Keratinocyte (primary cell): ENCODE data around the gene OPN1SW. TPM values are rescaled to one million over a fixed set of nuclear protein-coding genes. Genes with fewer than 3 reads are reported as not detected.

Source experiments
- DNase-seq: peaks from one replicate; pipeline ENCODE4 v3.0.0-alpha.2; 2011; ENCODE audit warnings: low read depth, missing footprints, low spot score
- FAIRE-seq: peaks from 2 replicates; lab custom pipeline; 2011; peaks lifted over from hg19 to GRCh38; lab: Jason Lieb, UNC
- H2AFZ ChIP-seq: 2 replicates; pipeline ENCODE4 v1.6.0; 2012; ENCODE audit warnings: low read length, control low read depth, inconsistent platforms; ENCODE audit not compliant: control insufficient read depth
- H3K27ac ChIP-seq: 2 replicates; pipeline ENCODE4 v1.5.1; 2011; ENCODE audit warnings: low read length; ENCODE audit not compliant: control insufficient read depth, insufficient read depth
- H3K27me3 ChIP-seq: 3 replicates; pipeline ENCODE4 v1.6.0; 2011; ENCODE audit warnings: low read length; ENCODE audit not compliant: control insufficient read depth, insufficient read depth; ENCODE audit errors: extremely low read depth
- H3K36me3 ChIP-seq, 2 experiments: 2 replicates in 1 of 2; 3 replicates in 1 of 2; pipeline ENCODE4 v1.5.1; 2011; ENCODE audit warnings: low read length in 2 of 2, mild to moderate bottlenecking in 1 of 2; ENCODE audit not compliant: control insufficient read depth in 2 of 2, insufficient read depth in 2 of 2; ENCODE audit errors: extremely low read depth in 1 of 2
- H3K4me1 ChIP-seq: 3 replicates; pipeline ENCODE4 v1.5.1; 2011; ENCODE audit warnings: low read length; ENCODE audit not compliant: control insufficient read depth, insufficient read depth; ENCODE audit errors: extremely low read depth
- H3K4me2 ChIP-seq: 3 replicates; pipeline ENCODE4 v1.6.0; 2011; ENCODE audit warnings: low read depth, low read length; ENCODE audit not compliant: control insufficient read depth, insufficient read depth; ENCODE audit errors: extremely low read depth
- H3K4me3 ChIP-seq, 3 experiments: fragments of 200-600 bp in 1 of 3; sonication (generic) in 1 of 3; 2 replicates in 2 of 3; 3 replicates in 1 of 3; pipeline ENCODE4 v1.5.1; 2011 to 2016; ENCODE audit warnings: low read length in 3 of 3, mild to moderate bottlenecking in 3 of 3, control low read depth in 2 of 3, inconsistent platforms in 1 of 3, low read depth in 1 of 3, mixed read lengths in 1 of 3, mixed run types in 1 of 3, moderate library complexity in 1 of 3; ENCODE audit not compliant: control insufficient read depth in 2 of 3, insufficient read depth in 2 of 3; ENCODE audit errors: extremely low read depth in 1 of 3
- H3K79me2 ChIP-seq: 2 replicates; pipeline ENCODE4 v1.6.0; 2012; ENCODE audit warnings: low read length; ENCODE audit not compliant: control insufficient read depth, insufficient read depth
- H3K9ac ChIP-seq: 3 replicates; pipeline ENCODE4 v1.6.0; 2011; ENCODE audit warnings: low read length; ENCODE audit not compliant: control insufficient read depth, insufficient read depth; ENCODE audit errors: extremely low read depth
- H3K9me1 ChIP-seq: 3 replicates; pipeline ENCODE4 v1.6.0; 2011; ENCODE audit warnings: low read length; ENCODE audit not compliant: control insufficient read depth, insufficient read depth; ENCODE audit errors: extremely low read depth
- H3K9me3 ChIP-seq: 2 replicates; pipeline ENCODE4 v1.5.1; 2012; ENCODE audit warnings: low read depth, low read length; ENCODE audit not compliant: control insufficient read depth
- H4K20me1 ChIP-seq: 3 replicates; pipeline ENCODE4 v1.6.0; 2011; ENCODE audit warnings: low read length; ENCODE audit not compliant: control insufficient read depth, insufficient read depth; ENCODE audit errors: extremely low read depth
- CTCF ChIP-seq, 3 experiments: IDR thresholded peaks in 1 of 3; conservative IDR thresholded peaks in 1 of 3; optimal IDR thresholded peaks in 1 of 3; 2 replicates in 2 of 3; 3 replicates in 1 of 3; pipeline versions ENCODE3 to v1.5.1; 2011; ENCODE audit warnings: low read length in 3 of 3, mild to moderate bottlenecking in 3 of 3, moderate library complexity in 2 of 3, control low read depth in 1 of 3, inconsistent platforms in 1 of 3; ENCODE audit not compliant: insufficient read depth in 2 of 3; ENCODE audit errors: extremely low read depth in 1 of 3
- EZH2 ChIP-seq: IDR thresholded peaks from one replicate; pipeline ENCODE4 v1.6.1; 2012; ENCODE audit warnings: inconsistent platforms, mild to moderate bottlenecking, low read length, moderate library complexity
- dilution Hi-C: fragments of 300-500 bp; cut with MboI; formaldehyde crosslinking; loops from one replicate; pipeline ENCODE4 v1.7.0; 2020; ENCODE audit warnings: low sequenced_read_pairs; ENCODE audit not compliant: extremely low pct_ligation_motif_present
- polyA plus RNA-seq, 5 experiments: library from polyadenylated mRNA; depleted of rRNA in 3 of 5; stranded (reverse) in 3 of 5; stranded (forward) in 1 of 5; unstranded in 1 of 5; fragments of >200 nt; gene quantifications; 1 replicate in 1 of 5; 2 replicates in 3 of 5; 3 replicates in 1 of 5; pipeline versions ENCODE4 v1.2.1 to v1.2.3, GENCODE V29; 2011 to 2012; ENCODE audit warnings: missing spikeins in 2 of 5, low read depth in 1 of 5, low replicate concordance in 1 of 5

Gene OPN1SW
- polyA plus RNA-seq, 1 donor (not counting 4 experiments of a cell fraction or from before 2014, with no cell fraction given): not detected

- Histone ChIP-seq H3K9ac (peak within 1 kb of the TSS; percentile 51), H3K4me2 (peak within 1 kb of the TSS; percentile 79), H3K27ac (no peak within 1 kb of the TSS), H3K9me3 (no peaks in the 10 kb centered on the region), H3K4me1 (no peaks in the 10 kb centered on the region), H3K9me1 (no peaks in the 10 kb centered on the region), H3K36me3 (no peaks in the 10 kb centered on the region), H3K4me3 (peak within 1 kb of the TSS; percentile 62 to 70 (median 69)), H4K20me1 (no peaks in the 10 kb centered on the region), H3K27me3 (peaks cover 28% of the 10 kb centered on the region), H2AFZ (peak within 1 kb of the TSS; percentile 81), H3K79me2 (no peaks in the 10 kb centered on the region)
- dilution Hi-C loops: no loop called here
- no peak for FAIRE-seq
- TF ChIP-seq EZH2 (no peak), CTCF (optimal IDR thresholded peaks at IDR 0.05 in 1 of 3, IDR thresholded peaks at IDR 0.05 in 1 of 3, conservative IDR thresholded peaks at IDR 0.05 in 1 of 3; ENCODE audit: extremely low read depth in 1 of 3, insufficient read depth in 2 of 3, low read length in 3 of 3) (no peak)
- DNase-seq: no peak
These were observed 15.8 kb upstream of the OPN1SW start, which contains the start of gene CCDC136 for GRCh38 chr7:128791121-128791971. CCDC136 (plus strand) TSS chr7:128791968; CDS start chr7:128792412, 444 bp downstream.

- Histone ChIP-seq H3K27me3 (peaks cover 28% of the 10 kb centered on the region), H3K9me3 (no peaks in the 10 kb centered on the region), H3K27ac (no peak overlapping the region), H3K4me1 (no peaks in the 10 kb centered on the region), H3K36me3 (no peaks in the 10 kb centered on the region), H3K4me3 (peak overlapping the region; percentile 62 to 70 (median 69)), H4K20me1 (no peaks in the 10 kb centered on the region), H3K4me2 (peak overlapping the region; percentile 79), H3K79me2 (no peaks in the 10 kb centered on the region), H3K9ac (peak overlapping the region; percentile 51), H3K9me1 (no peaks in the 10 kb centered on the region), H2AFZ (peak overlapping the region; percentile 80)
- DNase-seq (no peak), FAIRE-seq (no peak)
- no peak for TF ChIP-seq EZH2
- no peak for TF ChIP-seq CTCF (optimal IDR thresholded peaks at IDR 0.05 in 1 of 3, IDR thresholded peaks at IDR 0.05 in 1 of 3, conservative IDR thresholded peaks at IDR 0.05 in 1 of 3; ENCODE audit: extremely low read depth in 1 of 3, insufficient read depth in 2 of 3, low read length in 3 of 3)
- dilution Hi-C loops: no loop called here
These were observed 14.9 kb upstream of the OPN1SW start for GRCh38 chr7:128790315-128791041.
